CD4-positive, alpha-beta T cell (primary cell): ENCODE results near the gene P3H2. TPM values are rescaled to one million over a fixed set of nuclear protein-coding genes. Genes with fewer than 3 reads are reported as not detected.

ENCODE experiments used
- ATAC-seq: fragments of 200-7000 bp; cut with Tn5 transposase; one replicate; pipeline ENCODE4 v1.10.0; 2022; ENCODE audit warnings: mild to moderate bottlenecking; ENCODE audit not compliant: poor library complexity
- CTCF ChIA-PET: fragments of 350-600 bp; sonication (Branson Sonifier 250); formaldehyde crosslinking; loops from one replicate; lab custom pipeline; 2021; ENCODE audit warnings: antibody characterized with exemption, inconsistent platforms; lab: Charles Lee
- POLR2A ChIA-PET: fragments of 350-600 bp; sonication (Branson Sonifier 250); formaldehyde crosslinking; loops from one replicate; lab custom pipeline; 2021; ENCODE audit warnings: antibody characterized with exemption, inconsistent platforms; lab: Charles Lee
- DNase-seq, 14 experiments: peaks; one replicate each; pipeline ENCODE4 v3.0.0-alpha.2; 2013 to 2020; ENCODE audit warnings: mixed read lengths in 2 of 14
- H3K27ac ChIP-seq, 2 donors: one replicate each; pipeline versions ENCODE4 v1.5.1 to v1.7.0; 2013; ENCODE audit warnings: low read length in 2 of 2, low read depth in 1 of 2, mild to moderate bottlenecking in 1 of 2
- H3K27me3 ChIP-seq, 2 experiments: 1 replicate in 1 of 2; 2 replicates in 1 of 2; pipeline versions ENCODE4 v1.6.1 to v1.7.0; 2013; ENCODE audit warnings: low read length in 2 of 2, control low read depth in 1 of 2, mild to moderate bottlenecking in 1 of 2, moderate library complexity in 1 of 2; ENCODE audit not compliant: insufficient read depth in 2 of 2, control insufficient read depth in 1 of 2
- H3K36me3 ChIP-seq: one replicate; pipeline ENCODE4 v1.6.1; 2013; ENCODE audit warnings: low read length, control low read depth; ENCODE audit not compliant: insufficient read depth
- H3K4me1 ChIP-seq: one replicate; pipeline ENCODE4 v1.6.1; 2013; ENCODE audit warnings: low read length, control low read depth; ENCODE audit not compliant: insufficient read depth
- H3K4me3 ChIP-seq: one replicate; pipeline ENCODE4 v1.5.1; 2013; ENCODE audit warnings: mild to moderate bottlenecking, low read length, moderate library complexity
- H3K9me3 ChIP-seq, 2 experiments: 1 replicate in 1 of 2; 2 replicates in 1 of 2; pipeline versions ENCODE4 v1.6.1 to v1.7.0; 2013; ENCODE audit warnings: low read length in 2 of 2, mild to moderate bottlenecking in 2 of 2, control low read depth in 1 of 2, moderate library complexity in 1 of 2; ENCODE audit not compliant: control insufficient read depth in 1 of 2, insufficient read depth in 1 of 2
- H3K27ac Mint-ChIP-seq: one replicate; pipeline ENCODE4 v1.8.0; 2020; ENCODE audit warnings: mixed read lengths
- H3K27me3 Mint-ChIP-seq: one replicate; pipeline ENCODE4 v1.8.0; 2021; ENCODE audit warnings: mixed read lengths
- H3K36me3 Mint-ChIP-seq: one replicate; pipeline ENCODE4 v1.8.0; 2021; ENCODE audit warnings: low read depth, mixed read lengths
- H3K4me1 Mint-ChIP-seq: one replicate; pipeline ENCODE4 v1.8.0; 2021; ENCODE audit warnings: low read depth, mixed read lengths
- H3K4me3 Mint-ChIP-seq: one replicate; pipeline ENCODE4 v1.8.0; 2020; ENCODE audit warnings: mild to moderate bottlenecking, mixed read lengths
- H3K9me3 Mint-ChIP-seq: one replicate; pipeline ENCODE4 v1.8.0; 2020; ENCODE audit warnings: mixed read lengths
- CTCF ChIP-seq: fragments of 200-600 bp; IDR thresholded peaks from one replicate; pipeline ENCODE4 v1.8.0; 2022; ENCODE audit warnings: antibody characterized with exemption, mild to moderate bottlenecking
- intact Hi-C, 2 experiments: fragments of 100-400 bp; cut with DNase I in 1 of 2; cut with micrococcal nuclease in 1 of 2; formaldehyde crosslinking; loops; one replicate each; pipeline versions ENCODE4 v1.15.1 to v1.9.0; 2023 to 2025; cut with DNase I, micrococcal nuclease
- total RNA-seq, 174 experiments: library from RNA in 2 of 174; stranded (reverse) in 2 of 174; gene quantifications; one replicate each; pipeline ENCODE4 v1.2.3 and lab custom pipeline; 2021 to 2026

Gene P3H2
- total RNA-seq, 2 experiments from 2014 or later = not detected

- ATAC-seq = no peak
- Mint-ChIP-seq H3K27me3 (peaks cover 12% of the 10 kb centered on the region), H3K36me3 (no peaks in the 10 kb centered on the region), H3K4me1 (no peaks in the 10 kb centered on the region), H3K27ac (no peak overlapping the region), H3K4me3 (no peak overlapping the region), H3K9me3 (no peaks in the 10 kb centered on the region)
- H3K9me3 ChIP-seq = no peaks in the 10 kb centered on the region
- POLR2A ChIA-PET = no interaction called here
- H3K27ac ChIP-seq = no peak overlapping the region
- no peak overlapping the region for H3K4me3 ChIP-seq
- CTCF ChIA-PET = no interaction called here
- no peaks in the 10 kb centered on the region for H3K36me3 ChIP-seq
- no peaks in the 10 kb centered on the region for H3K27me3 ChIP-seq
- no peak for DNase-seq
- H3K4me1 ChIP-seq = no peaks in the 10 kb centered on the region
- TF ChIP-seq CTCF = no peak
- intact Hi-C loops = no loop called here
Observed at GRCh38 chr3:190096345-190096744, 24.4 kb downstream of the P3H2 start.

GRCh38 chr3:190094160-190094718, 26.5 kb downstream of the P3H2 start:
- intact Hi-C loops = no loop called here
- ATAC-seq = no peak
- no peak for DNase-seq
- no peaks in the 10 kb centered on the region for H3K36me3 Mint-ChIP-seq
- H3K4me3 Mint-ChIP-seq = no peak overlapping the region
- no peaks in the 10 kb centered on the region for H3K9me3 Mint-ChIP-seq
- ChIA-PET CTCF (no interaction called here), POLR2A (no interaction called here)
- H3K4me1 Mint-ChIP-seq = no peaks in the 10 kb centered on the region
- H3K4me3 ChIP-seq = no peak overlapping the region
- H3K27me3 ChIP-seq = peaks cover 0 to 2% of the 10 kb centered on the region in 2 experiments
- H3K27ac Mint-ChIP-seq = no peak overlapping the region
- H3K27ac ChIP-seq = no peak overlapping the region
- TF ChIP-seq CTCF = no peak
- no peaks in the 10 kb centered on the region for H3K36me3 ChIP-seq
- no peaks in the 10 kb centered on the region for H3K9me3 ChIP-seq
- no peaks in the 10 kb centered on the region for H3K4me1 ChIP-seq
- H3K27me3 Mint-ChIP-seq = peaks cover 5% of the 10 kb centered on the region

GRCh38 chr3:190092250-190092649, 28.4 kb downstream of the P3H2 start:
- ChIA-PET POLR2A (no interaction called here), CTCF (no interaction called here)
- Histone ChIP-seq H3K36me3 (no peaks in the 10 kb centered on the region), H3K27ac (no peak overlapping the region), H3K27me3 (peaks cover 0 to 2% of the 10 kb centered on the region in 2 experiments), H3K4me1 (no peaks in the 10 kb centered on the region), H3K9me3 (no peaks in the 10 kb centered on the region), H3K4me3 (no peak overlapping the region)
- Mint-ChIP-seq H3K27me3 (peaks cover 9% of the 10 kb centered on the region), H3K4me1 (no peaks in the 10 kb centered on the region), H3K9me3 (no peaks in the 10 kb centered on the region), H3K4me3 (no peak overlapping the region), H3K36me3 (no peaks in the 10 kb centered on the region), H3K27ac (no peak overlapping the region)
- intact Hi-C loops = no loop called here
- no peak for DNase-seq
- ATAC-seq = no peak
- TF ChIP-seq CTCF = no peak
